SJCRH30 (cell line): ENCODE results near the gene TNRC6C. TPM values are rescaled to one million over a fixed set of nuclear protein-coding genes. Genes with fewer than 3 reads are reported as not detected.
"Not testable (repeated sequence)": the region's sequence is repeated elsewhere in the genome, so short reads cannot be mapped to it uniquely, and the experiment has no call there.

Source experiments
- DNase-seq, 2 experiments: peaks; one replicate each; pipeline ENCODE4 v3.0.0-alpha.2; 2015 to 2020
- H3K27ac ChIP-seq: fragments of 250-450 bp; sonication (Bioruptor Pico); 2 replicates; pipeline ENCODE4 v1.5.1; 2020; ENCODE audit warnings: mild to moderate bottlenecking, moderate library complexity
- H3K27me3 ChIP-seq: fragments of 250-450 bp; sonication (Bioruptor Pico); 2 replicates; pipeline ENCODE4 v1.5.1; 2020; ENCODE audit warnings: mild to moderate bottlenecking, moderate library complexity
- H3K36me3 ChIP-seq: fragments of 250-450 bp; sonication (Bioruptor Pico); 2 replicates; pipeline ENCODE4 v1.5.1; 2020; ENCODE audit warnings: mild to moderate bottlenecking, moderate library complexity
- H3K4me1 ChIP-seq: fragments of 250-450 bp; sonication (Bioruptor Pico); 2 replicates; pipeline ENCODE4 v1.5.1; 2020; ENCODE audit warnings: mild to moderate bottlenecking, moderate library complexity
- H3K4me3 ChIP-seq: fragments of 250-450 bp; sonication (Bioruptor Pico); 2 replicates; pipeline ENCODE4 v1.5.1; 2020; ENCODE audit warnings: mild to moderate bottlenecking, moderate library complexity
- H3K9me3 ChIP-seq: fragments of 250-450 bp; sonication (Bioruptor Pico); replicated peaks from 2 replicates; pipeline ENCODE4 v1.5.1; 2020; ENCODE audit warnings: mild to moderate bottlenecking, moderate library complexity
- total RNA-seq: library from RNA; depleted of rRNA; stranded (reverse); fragments of >200 nt; shearing (Covaris generic); gene quantifications from 2 replicates; pipeline ENCODE4 v1.2.3, GENCODE V29; 2014

Gene TNRC6C
- total RNA-seq, 1 experiment from 2014 or later = 12.7 TPM

- Histone ChIP-seq H3K36me3 (no peaks in the 10 kb centered on the region), H3K9me3 (no peaks in the 10 kb centered on the region), H3K4me3 (no peak overlapping the region), H3K4me1 (no peaks in the 10 kb centered on the region), H3K27me3 (peaks cover 19% of the 10 kb centered on the region), H3K27ac (no peak overlapping the region)
- DNase-seq = no peak
Observed at GRCh38 chr17:77925831-77926543, 32.5 kb upstream of the TNRC6C start.

GRCh38 chr17:77926981-77927380, 31.5 kb upstream of the TNRC6C start:
- Histone ChIP-seq H3K4me3 (no peak overlapping the region), H3K27ac (no peak overlapping the region), H3K36me3 (no peaks in the 10 kb centered on the region), H3K4me1 (no peaks in the 10 kb centered on the region), H3K9me3 (no peaks in the 10 kb centered on the region), H3K27me3 (peaks cover 24% of the 10 kb centered on the region)
- DNase-seq = no peak

- Histone ChIP-seq H3K36me3 (no peaks in the 10 kb centered on the region), H3K9me3 (no peaks in the 10 kb centered on the region), H3K27ac (no peak overlapping the region), H3K27me3 (peaks cover 21% of the 10 kb centered on the region), H3K4me3 (no peak overlapping the region), H3K4me1 (no peaks in the 10 kb centered on the region)
- DNase-seq = no peak
Observed at GRCh38 chr17:77927777-77928518, 30.6 kb upstream of the TNRC6C start.

DNA sequence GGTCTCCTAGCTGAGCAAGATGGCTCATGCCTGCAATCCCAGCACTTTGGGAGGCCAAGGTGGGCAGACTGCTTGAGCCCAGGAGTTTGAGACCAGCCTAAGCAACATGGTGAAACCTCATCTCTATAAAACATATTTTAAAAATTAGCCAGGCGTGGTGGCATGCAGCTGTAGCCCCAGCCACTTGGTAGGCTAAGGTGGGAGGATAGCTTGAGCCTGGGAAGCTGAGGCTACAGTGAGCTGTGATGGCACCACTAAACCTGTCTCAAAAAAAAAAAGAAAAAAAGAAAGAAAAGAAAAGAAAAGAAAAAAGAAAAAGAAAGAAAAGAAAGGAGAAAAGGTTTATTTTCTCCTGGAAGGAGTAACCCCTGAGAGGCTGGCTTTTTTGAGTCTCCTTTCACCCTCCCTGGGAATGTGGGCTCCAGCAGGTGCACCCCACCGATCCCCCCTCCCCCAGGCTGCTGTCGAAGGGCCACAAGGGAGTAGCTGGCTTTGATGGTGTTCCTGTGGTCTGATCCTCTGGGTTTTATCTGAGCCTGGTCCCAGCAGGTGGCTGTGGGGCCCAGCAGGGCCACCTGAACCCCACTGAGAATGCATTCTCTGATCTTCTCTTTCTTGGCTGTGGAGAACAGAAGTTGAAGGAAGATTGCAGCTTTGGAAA, 29.9 kb upstream of the TNRC6C start:
- peaks cover 17% of the 10 kb centered on the region for H3K27me3 ChIP-seq
- H3K9me3 ChIP-seq = no peaks in the 10 kb centered on the region
- H3K36me3 ChIP-seq = no peaks in the 10 kb centered on the region
- H3K27ac ChIP-seq = no peak overlapping the region
- DNase-seq = no peak
- H3K4me1 ChIP-seq = no peaks in the 10 kb centered on the region
- no peak overlapping the region for H3K4me3 ChIP-seq

GRCh38 chr17:77929180-77929564, 29.3 kb upstream of the TNRC6C start:
- Histone ChIP-seq H3K27me3 (peaks cover 16% of the 10 kb centered on the region; the same call in 1 of the 2 replicates), H3K36me3 (no peaks in the 10 kb centered on the region), H3K4me1 (no peaks in the 10 kb centered on the region), H3K4me3 (no peak overlapping the region), H3K9me3 (no peaks in the 10 kb centered on the region), H3K27ac (no peak overlapping the region)
- DNase-seq = no peak

- DNase-seq = no peak
- no peaks in the 10 kb centered on the region for H3K4me1 ChIP-seq
- no peak overlapping the region for H3K27ac ChIP-seq
- no peaks in the 10 kb centered on the region for H3K9me3 ChIP-seq
- H3K36me3 ChIP-seq = no peaks in the 10 kb centered on the region
- peaks cover 17% of the 10 kb centered on the region for H3K27me3 ChIP-seq
- no peak overlapping the region for H3K4me3 ChIP-seq
Observed at GRCh38 chr17:77929871-77930436, 28.5 kb upstream of the TNRC6C start.

DNA sequence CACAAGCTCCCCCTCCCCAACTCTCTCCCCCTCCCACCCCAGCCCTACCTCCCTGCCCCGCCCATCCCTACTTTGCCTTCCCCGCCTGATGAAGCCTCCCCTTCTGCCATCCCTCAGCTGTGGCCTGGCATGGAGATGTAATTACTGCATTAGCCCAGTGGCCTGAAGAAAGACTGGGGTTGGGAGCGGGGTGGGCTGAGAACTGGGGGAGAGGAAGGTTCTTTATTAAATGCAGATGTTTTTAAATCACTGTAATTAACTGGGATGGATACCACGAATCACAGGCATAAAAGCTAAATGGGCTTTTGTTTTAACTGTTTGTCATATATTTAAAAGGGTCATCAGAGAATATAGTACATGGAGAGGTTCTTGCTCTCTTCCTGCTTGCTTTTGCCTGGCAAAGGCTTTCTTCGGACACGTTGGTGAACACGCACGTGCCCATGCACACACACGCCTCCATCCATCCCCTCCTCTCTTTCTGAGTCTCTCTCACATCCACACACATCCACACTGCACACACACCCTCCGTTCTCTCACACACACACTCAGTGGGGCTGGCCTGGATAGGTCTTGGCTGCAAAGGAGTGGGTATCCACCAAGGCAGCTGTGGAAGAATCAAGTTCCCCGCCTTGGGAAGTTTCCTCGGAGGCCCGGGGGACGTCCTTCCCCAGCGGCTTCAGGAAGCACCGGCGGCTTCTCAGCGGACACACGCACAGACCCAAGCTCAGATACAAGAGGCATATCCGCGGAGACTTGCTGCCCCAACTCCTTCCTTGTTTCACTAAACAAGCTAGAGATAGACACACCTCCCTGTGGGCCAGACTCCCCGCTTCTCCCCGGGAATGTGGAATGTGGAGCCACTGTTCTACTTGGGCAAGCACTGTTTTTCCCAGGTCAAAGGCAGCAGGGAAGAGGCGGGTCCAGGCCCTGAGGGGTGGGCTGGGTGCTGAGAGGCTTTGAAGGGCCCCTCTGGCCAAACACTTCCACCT, 27.4 kb upstream of the TNRC6C start:
- H3K27ac ChIP-seq = no peak overlapping the region
- no peaks in the 10 kb centered on the region for H3K9me3 ChIP-seq
- no peaks in the 10 kb centered on the region for H3K4me1 ChIP-seq
- H3K27me3 ChIP-seq = peaks cover 21% of the 10 kb centered on the region
- H3K36me3 ChIP-seq = no peaks in the 10 kb centered on the region
- no peak for DNase-seq
- H3K4me3 ChIP-seq = no peak overlapping the region

DNA sequence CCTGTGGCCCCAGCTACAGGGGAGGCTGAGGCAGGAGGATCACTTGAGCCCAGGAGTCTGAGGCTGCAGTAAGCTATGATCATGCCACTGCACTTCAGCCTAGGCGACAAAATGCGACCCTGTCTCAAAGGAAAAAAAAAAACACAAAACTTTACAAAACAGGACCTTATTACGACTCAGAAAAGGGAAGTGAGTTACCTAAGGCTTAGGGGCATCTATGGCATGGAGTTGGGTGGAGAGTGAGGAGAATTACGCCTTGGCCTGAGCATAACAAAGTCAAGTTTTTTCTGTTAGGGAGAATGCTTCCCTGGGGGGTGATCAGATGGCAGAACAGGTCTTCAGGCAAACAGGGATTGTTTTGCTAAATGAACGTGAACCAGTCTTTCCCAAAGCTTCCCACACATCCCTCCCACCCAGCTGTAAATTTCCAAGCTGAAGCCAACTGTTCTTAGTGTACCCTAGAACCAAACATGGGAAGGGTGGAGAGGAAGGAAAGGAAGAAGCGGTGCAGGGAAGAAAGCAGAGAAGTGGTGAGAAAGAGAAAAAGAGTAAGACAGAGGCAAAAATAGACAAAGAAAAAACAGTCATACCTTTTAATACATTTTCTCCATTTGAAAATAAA, 24.6 kb upstream of the TNRC6C start:
- Histone ChIP-seq H3K27ac (no peak overlapping the region), H3K4me1 (no peaks in the 10 kb centered on the region), H3K9me3 (no peaks in the 10 kb centered on the region), H3K4me3 (no peak overlapping the region), H3K36me3 (no peaks in the 10 kb centered on the region), H3K27me3 (peaks cover 38% of the 10 kb centered on the region)
- DNase-seq = no peak

- H3K27me3 ChIP-seq = peaks cover 38% of the 10 kb centered on the region
- no peak overlapping the region for H3K27ac ChIP-seq
- no peak overlapping the region for H3K4me3 ChIP-seq
- H3K9me3 ChIP-seq = no peaks in the 10 kb centered on the region
- no peaks in the 10 kb centered on the region for H3K36me3 ChIP-seq
- H3K4me1 ChIP-seq = no peaks in the 10 kb centered on the region
- no peak for DNase-seq
Observed at GRCh38 chr17:77935121-77935571, 23.4 kb upstream of the TNRC6C start.

DNA sequence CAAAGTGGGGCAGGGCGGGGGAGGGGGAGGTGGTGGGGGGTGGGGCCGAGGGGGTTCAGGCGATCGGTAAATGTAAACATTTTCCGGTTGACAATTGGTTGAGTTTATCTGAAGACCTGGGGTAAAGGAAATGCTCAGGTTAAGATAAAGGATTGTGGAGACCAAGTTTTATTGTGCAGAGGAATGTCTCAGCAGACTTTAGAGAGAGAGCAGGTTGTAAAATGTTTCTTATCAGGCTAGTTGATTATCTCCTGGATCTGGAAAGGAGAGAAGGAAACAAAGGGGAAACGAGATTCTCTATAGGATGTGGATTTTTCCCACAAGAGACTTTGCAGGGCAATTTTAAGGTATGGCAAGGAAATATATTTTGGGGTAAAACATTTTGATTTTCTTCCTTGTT, 22.8 kb upstream of the TNRC6C start:
- peaks cover 38% of the 10 kb centered on the region for H3K27me3 ChIP-seq
- H3K27ac ChIP-seq, H3K36me3 ChIP-seq, DNase-seq, H3K9me3 ChIP-seq, H3K4me3 ChIP-seq, H3K4me1 ChIP-seq: not testable (repeated sequence)

- Histone ChIP-seq H3K27me3 (peaks cover 33% of the 10 kb centered on the region), H3K36me3 (no peaks in the 10 kb centered on the region), H3K27ac (no peak overlapping the region), H3K9me3 (no peaks in the 10 kb centered on the region), H3K4me3 (no peak overlapping the region), H3K4me1 (no peaks in the 10 kb centered on the region)
- DNase-seq = no peak
Observed at GRCh38 chr17:77936881-77937280, 21.6 kb upstream of the TNRC6C start.

- Histone ChIP-seq H3K36me3 (no peaks in the 10 kb centered on the region), H3K27me3 (peaks cover 31% of the 10 kb centered on the region), H3K27ac (no peak overlapping the region), H3K9me3 (no peaks in the 10 kb centered on the region), H3K4me3 (no peak overlapping the region), H3K4me1 (no peaks in the 10 kb centered on the region)
- no peak for DNase-seq
Observed at GRCh38 chr17:77941004-77941403, 17.5 kb upstream of the TNRC6C start.

- no peaks in the 10 kb centered on the region for H3K4me1 ChIP-seq
- H3K4me3 ChIP-seq = no peak overlapping the region
- no peaks in the 10 kb centered on the region for H3K36me3 ChIP-seq
- H3K27me3 ChIP-seq = peaks cover 19% of the 10 kb centered on the region
- H3K9me3 ChIP-seq = no peaks in the 10 kb centered on the region
- H3K27ac ChIP-seq = no peak overlapping the region
- DNase-seq = peak; percentile 20 to 58
Observed at GRCh38 chr17:77942112-77942988, 16.2 kb upstream of the TNRC6C start.
